Thoracic aorta endothelial cell (primary cell): Measurements from ENCODE around the gene NANP. TPM values are rescaled to one million over a fixed set of nuclear protein-coding genes. Genes with fewer than 3 reads are reported as not detected.

Experiments used
- small RNA-seq: library from RNA; depleted of rRNA; stranded (forward); fragments of <200 nt; gene quantifications from one replicate; pipeline ENCODE3, GENCODE V24; 2012
- total RNA-seq: library from RNA; depleted of rRNA; stranded (reverse); fragments of >200 nt; gene quantifications from 2 replicates; pipeline ENCODE4 v1.2.3, GENCODE V29; 2012

Gene NANP, protein sequence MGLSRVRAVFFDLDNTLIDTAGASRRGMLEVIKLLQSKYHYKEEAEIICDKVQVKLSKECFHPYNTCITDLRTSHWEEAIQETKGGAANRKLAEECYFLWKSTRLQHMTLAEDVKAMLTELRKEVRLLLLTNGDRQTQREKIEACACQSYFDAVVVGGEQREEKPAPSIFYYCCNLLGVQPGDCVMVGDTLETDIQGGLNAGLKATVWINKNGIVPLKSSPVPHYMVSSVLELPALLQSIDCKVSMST
- 12.8 and 12.9 TPM in 2 replicates for total RNA-seq

GRCh38 chr20:25623736-25624499 lies at the start of gene NANP:
Gene NANP, minus strand, starts transcription at chr20:25624014. Its CDS starts 66 bp downstream, at chr20:25623948.

DNA sequence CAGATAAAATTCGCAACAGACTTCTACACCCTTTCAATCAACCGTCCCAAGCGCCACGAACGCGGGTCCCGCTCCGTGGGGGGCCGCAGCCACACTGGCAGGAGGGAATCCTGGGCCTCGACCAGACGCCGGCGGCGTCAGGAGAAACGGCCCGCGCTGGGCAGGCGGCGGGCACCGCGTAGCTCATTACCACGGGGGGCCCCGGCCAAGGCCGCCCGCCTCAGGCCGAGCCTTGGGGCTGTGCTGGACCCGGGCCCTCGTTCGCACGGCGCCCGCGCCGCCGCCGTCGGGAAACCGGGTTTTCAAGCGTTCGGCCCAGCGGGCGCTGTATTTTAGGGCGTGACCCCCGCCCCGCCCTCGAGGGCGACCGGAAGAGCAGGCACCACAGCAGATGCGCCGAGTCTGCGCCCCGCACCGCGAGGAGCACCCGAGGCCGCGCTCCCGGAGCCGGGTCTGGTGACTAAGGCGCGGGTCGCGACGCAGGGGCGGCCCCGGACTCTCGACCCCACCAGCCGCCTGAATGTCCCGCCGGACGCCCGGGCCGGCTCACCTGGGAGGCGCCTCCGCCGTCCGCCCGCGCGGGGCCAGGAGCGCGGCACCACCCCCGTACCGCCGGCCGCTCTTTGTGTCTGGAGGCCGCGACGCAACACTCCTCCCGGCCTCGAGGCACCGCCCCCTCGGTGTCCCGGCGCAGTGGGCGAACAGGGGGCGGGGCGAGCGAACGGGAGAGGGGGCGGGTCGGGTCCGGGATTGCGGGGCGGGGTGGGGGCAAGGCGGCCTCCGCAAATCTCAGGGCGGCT lies 38.7 kb downstream of the NANP start, which contains the start of gene NINL:
Gene NINL (minus strand): TSS at position 627 of the 800 bp plus-strand sequence. CDS start 58,944 bp downstream, outside the sequence.

Small RNA genes within 50 kb of the gene (small RNA-seq; reads per million reads assigned to genes)
- gene RN7SL594P, result not detected
- not detected for gene RNU6ATAC17P

Other genes with a start within 250 kb of the NANP start
- 30.2 and 34.6 TPM in 2 replicates for gene ABHD12, start 233.2 kb downstream of the NANP start, total RNA-seq
- gene GINS1, start 216.3 kb downstream of the NANP start, total RNA-seq, result 27.7 and 33.9 TPM in 2 replicates
- 9.3 and 12.5 TPM in 2 replicates for gene NINL, start 38.5 kb downstream of the NANP start, total RNA-seq
- gene ZNF337, start 72.8 kb upstream of the NANP start, total RNA-seq, result 15.7 and 16.4 TPM in 2 replicates